G401 (cell line): ENCODE measurements around the gene BDH2. TPM values are rescaled to one million over a fixed set of nuclear protein-coding genes. Genes with fewer than 3 reads are reported as not detected.

Experiments used
- DNase-seq: peaks from one replicate; pipeline ENCODE4 v3.0.0-alpha.2; 2015; ENCODE audit warnings: low spot score
- in situ Hi-C: cut with HindIII; loops from 2 replicates; pipeline ENCODE4 v1.10.0; 2016; ENCODE audit warnings: low sequenced_read_pairs, mixed read lengths
- total RNA-seq: library from RNA; depleted of rRNA; stranded (reverse); fragments of >200 nt; shearing (Covaris generic); gene quantifications from 2 replicates; pipeline ENCODE4 v1.2.3, GENCODE V29; 2014

BDH2 gene
- total RNA-seq, 1 experiment from 2014 or later: 56.0 TPM

DNA sequence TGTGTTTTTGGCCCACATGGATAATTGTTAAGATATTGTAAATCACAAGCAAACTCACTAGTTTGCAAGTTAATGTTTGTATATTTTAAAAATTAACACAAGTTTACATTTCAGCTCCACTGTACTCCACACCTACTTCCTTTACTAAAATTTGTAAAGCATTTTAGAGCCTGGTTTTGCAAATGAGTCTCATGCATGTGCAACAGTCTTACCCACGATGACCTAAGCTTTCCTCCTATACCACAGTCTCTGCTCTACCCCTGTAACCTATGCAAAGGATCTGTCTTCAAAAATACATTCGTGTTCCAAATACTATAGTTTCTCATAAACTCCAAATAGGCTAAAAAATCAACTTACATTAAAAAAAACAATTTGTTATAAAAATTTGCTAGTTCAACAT, 10.2 kb downstream of the BDH2 start:
- DNase-seq: no peak
- in situ Hi-C loops: no loop called here

DNA sequence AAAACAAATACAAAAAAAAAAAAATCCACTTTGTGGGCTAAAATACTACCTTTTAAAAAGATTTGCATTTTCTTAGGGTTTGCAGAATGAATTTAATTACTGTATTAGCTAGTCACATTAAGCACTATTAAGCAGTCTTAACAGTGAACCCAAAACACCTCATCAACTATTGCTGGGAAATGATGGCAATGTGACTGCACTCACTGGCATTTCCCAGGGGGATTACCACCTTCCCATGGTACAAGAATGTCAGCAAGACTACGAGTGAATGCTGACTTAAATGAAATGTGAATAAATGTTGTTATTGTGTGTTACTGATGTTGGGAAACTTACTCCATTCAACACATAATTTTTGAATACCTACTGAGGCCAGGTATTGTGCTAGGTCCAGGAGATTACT, 13.1 kb downstream of the BDH2 start:
- in situ Hi-C loops: no loop called here
- no peak for DNase-seq

DNA sequence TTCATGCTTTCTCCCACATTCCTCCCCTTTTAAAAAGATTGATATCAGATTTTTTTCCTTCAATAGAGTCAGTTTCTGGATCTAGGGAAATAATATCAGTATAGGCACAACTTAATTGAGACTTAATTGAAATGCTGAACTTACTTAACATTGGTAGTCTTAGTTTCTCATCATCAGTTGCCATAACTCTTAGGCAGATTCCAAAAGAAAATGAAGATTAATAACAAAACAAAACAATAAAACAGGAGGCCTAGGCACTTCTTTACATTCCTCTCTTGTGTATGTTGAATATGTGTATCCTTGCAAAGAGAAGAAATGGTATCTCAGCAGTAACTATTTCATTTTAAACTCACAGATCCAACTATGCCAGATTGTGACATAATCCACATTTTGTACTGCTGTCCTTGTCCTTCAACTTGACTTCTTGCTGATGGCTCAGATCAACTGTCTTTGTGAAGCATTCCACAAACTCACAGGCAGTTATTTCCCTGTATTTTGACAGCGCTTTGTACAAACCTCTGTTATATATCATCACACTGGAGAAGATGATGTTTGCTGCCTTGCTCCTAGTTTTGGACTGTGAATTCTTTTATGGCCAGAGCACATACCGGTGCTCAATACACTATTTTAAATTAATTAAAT, 14.0 kb downstream of the BDH2 start:
- in situ Hi-C loops: no loop called here
- DNase-seq: no peak

DNA sequence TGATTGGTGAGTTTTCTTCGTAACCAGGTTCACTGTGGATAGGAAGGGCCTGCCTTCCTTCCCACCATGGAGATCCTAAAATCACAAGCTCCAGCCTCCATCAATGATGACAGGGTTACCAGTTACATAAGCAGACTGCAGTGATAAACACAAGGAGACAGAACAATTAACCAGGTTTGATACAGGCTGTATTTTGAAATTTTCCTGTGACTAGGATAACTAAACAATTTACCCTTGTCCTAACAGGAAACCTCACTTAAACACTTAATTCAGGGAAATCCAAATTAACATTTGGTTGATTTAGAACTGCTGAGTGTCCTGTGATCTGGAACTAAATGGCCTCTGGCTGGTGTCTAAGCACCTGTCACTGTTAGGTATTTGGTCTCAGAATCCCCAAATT, 20.0 kb downstream of the BDH2 start:
- in situ Hi-C loops: no loop called here
- DNase-seq: peak; percentile 75

DNA sequence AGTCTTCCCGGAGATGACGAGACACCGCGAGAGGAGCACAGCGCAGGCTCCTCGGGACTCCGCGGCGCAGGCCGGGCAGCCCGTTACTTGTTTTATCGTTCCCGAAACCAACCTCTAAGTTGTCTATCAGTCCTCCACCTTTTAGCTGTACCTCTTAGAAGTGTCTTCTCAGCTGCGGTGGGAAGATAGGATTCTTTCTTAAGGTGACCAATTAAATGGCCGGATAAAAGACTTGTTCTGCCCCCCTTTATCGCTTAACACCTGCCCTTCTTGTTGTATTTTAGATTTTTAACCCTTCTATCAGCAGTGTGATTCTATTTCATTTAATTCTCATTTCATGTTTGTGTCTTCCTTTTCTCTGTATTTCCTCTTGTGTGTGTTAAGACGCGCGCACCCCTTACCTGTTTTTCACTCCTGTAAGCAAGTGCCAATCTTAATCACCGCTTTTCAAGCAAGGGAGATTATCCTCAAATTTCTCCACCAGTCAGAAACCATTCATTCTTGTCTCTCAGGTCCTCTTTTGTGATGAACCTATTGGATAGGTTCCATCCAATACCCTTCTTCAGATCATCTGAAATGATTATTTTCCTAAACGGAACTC, 22.8 kb downstream of the BDH2 start, which contains the start of gene SLC9B2:
Gene SLC9B2 (minus strand): TSS at position 15 of the 601 bp plus-strand sequence. CDS start 9,211 bp downstream, outside the sequence.
- in situ Hi-C loops: no loop called here
- peak; percentile 75 for DNase-seq

DNA sequence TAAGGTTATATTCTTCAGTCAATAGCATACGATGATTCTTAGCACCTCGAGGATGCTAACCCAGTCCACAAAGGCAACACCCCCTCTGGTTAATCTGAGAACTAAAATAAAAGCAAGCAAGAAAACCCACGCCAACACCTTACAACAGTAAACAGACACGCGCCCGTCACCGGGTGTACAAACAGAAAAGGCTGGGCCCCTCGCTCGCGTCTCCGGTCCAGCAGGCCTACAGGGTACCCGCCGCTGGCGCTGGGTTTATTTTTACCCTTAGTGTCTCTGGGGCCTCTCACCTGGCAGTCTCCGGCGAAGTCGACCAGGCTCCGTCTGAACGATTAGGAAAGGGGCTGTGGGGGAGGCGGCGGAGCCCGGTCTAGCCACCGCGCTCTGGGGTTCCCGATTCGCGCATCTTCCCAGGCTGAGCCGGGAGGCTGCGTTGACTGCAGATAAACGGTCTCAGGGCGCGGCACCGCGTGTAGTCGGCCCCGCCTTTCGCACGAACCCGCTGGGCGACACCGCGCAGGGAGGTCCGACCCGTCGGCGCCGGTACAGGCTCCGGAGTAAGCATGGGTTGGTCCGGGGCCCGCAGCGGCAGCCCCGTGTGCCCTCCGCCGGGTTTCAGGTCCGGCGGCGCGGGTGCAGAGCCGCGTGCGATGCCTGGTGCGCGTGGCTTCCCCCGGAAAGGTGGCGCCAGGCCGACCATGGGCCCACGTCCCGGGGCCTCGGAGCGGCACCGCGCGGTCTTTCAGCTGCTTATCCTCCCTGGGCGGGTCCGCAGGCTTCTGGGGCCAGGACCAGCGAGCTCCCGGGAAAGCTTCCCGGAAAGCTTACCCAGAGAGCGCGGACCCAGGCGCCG, 23.5 kb downstream of the BDH2 start:
- in situ Hi-C loops: no loop called here

DNA sequence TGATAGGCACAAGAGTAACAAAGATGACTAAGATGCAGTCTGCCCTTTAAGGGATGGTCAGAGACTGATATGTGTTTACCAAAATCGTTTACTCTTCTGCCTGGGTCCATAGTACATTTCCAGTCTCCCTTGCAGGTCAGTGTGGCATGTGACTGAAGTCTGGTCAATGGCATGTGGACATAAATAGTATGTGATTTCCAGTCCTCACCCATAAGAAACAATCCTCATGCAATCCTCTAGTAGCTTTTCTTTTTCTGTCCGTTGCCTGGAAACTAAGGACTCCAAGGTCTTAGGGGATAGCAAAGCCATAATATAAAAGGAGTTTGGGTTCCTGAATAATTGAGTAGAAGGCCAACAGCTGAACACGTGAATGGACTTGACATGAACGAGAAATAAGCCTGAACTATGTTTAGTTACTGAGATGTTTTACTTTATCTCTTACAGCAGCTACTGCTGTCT, 24.2 kb downstream of the BDH2 start:
- peak; percentile 72 for DNase-seq
- in situ Hi-C loops: no loop called here

More for the DNA sequence above, 23.5 kb downstream of the BDH2 start:
- peak; percentile 74 for DNase-seq

DNA sequence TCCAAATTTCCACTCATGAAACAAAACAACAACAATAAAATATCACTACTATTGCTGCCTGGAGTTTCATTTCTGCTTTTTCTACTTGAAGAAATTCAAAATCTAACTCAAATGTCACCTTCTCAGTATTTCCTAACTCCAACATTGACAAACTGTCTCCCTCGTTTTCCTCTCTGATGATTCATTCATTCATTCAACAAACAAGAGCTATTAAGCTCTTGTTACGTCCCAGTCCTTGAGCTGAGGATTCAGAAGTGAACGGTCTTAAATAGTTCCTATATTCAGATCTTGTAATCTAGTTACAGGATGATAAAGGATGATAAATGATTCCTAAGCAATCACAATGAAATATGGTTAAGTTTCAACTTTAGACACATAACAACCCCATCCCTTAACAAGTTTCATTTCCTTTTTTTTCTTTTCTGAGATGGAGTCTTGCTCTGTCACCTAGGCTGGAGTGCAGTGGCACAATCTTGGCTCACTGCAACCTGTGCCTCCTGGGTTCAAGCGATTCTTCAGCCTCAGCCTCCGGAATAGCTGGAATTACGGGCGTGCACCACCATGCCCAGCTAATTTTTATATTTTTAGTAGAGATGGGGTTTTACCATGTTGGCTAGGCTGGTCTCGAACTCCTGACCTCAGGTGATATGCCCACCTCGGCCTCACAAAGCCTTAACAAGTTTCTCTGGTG, 24.7 kb downstream of the BDH2 start:
- DNase-seq: no peak

DNA sequence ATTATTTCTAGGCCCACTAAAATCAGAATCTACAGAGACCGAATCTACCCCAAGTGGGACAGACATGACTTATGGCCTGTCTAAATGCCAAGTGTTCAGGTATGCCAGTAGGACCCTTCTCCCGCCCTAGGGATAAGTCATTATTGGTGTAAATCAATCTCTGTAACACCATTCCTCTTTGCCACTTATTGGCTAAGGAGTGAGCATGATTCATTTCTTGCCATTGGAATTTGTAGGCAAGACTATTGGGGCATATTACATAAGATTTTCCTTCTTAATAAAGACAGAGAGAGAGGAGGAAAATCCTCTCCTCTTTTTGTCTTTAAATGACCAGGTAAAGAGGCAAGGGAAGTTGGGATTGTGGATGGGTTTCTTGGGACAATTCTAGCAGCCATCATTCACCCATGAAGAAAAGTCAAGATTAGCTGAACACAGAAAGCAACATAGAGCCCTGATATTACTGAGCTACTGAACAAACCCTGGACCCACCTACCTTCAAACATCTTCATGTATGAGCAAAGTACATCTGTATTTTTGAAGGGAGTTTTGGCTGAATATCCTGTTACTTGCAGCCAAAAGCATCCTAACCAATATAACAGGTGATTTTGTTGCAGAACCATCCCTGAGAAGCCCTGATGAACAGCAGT, 25.7 kb downstream of the BDH2 start:
- in situ Hi-C loops: no loop called here
- no peak for DNase-seq

More for the DNA sequence above, 24.7 kb downstream of the BDH2 start:
- in situ Hi-C loops: no loop called here

DNA sequence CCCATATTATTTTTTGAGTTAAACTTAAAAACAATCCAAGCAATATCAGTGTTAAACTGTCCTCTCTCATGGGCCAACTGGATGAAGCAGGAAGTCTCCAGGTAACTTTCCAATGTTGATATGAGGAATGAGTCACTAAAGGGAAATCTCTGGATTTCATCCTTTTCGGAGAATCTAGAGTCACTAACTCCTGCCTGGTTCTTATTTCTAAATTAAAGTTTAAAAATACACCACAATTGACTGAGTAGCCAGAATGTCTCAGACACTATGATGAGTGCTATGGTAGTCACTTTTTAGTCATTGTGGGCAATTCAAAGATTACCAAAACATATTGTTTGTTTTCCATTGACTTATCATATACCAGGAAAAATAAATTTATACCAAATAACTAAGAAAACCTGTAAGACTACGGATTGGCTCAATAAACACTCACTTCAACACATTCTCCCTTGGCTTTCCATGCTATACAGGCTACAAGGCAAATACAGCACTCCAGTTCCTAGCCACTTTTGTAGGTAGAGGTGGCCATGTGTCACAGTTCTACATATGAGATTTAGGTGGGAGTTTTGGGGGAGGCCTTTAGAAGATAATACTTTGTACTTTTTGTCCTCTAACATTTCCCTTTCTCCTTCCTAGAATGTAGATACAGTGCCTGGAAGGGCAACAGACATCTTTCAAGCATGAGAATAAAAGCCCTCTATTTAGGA, 31.6 kb downstream of the BDH2 start:
- in situ Hi-C loops: no loop called here
- DNase-seq: no peak

DNA sequence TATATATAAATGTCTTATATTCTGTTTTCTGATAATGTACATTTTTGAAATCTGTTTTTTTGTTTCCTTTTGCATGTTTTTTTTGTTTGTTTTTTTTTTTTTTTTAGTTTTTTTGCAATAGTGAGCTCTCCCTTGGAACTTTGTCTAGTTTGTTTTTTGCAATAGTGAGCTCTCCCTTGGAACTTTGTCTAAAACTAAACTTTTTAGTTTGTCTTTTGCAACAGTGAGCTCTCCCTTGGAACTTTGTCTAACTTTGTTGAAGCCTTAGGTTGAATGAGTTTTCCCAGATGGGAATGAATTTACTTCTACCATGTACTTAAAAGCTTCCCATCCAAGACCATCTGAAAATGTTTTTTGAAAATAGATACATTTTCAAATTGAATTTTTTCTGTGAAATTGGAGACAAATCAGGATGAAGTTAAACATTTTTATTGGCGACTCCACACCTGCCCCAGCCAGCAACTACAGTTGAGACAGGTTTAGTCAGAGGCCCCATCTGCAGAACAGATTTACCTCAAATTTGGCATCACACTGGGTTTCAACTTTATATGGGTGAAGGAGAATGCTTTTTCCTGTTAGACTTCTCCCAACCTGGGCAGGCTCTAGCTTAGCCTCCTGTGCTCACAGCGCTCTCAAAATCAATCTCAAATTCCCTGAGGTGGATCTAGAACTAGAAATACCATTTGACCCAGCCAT, 39.0 kb downstream of the BDH2 start:
- in situ Hi-C loops: no loop called here
- no peak for DNase-seq

DNA sequence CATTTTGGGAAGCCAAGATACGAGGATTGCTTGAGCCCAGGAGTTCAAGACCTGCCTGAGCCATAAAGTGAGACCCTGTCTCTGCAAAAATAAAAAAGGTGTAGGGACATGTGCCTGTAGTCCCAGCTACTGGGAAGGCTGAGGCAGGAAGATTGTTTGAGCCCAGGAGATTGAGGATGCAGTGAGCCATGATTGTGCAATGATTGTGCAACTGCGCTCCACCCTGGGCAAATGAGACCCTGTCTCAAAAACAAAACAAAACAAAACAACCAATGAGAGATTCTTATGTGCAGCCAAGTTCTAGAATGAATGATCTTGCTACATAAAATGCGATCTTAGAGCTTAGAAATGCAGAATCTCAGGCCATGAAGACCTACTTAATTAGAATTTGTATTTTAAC, 45.6 kb downstream of the BDH2 start:
- in situ Hi-C loops: no loop called here
- no peak for DNase-seq

DNA sequence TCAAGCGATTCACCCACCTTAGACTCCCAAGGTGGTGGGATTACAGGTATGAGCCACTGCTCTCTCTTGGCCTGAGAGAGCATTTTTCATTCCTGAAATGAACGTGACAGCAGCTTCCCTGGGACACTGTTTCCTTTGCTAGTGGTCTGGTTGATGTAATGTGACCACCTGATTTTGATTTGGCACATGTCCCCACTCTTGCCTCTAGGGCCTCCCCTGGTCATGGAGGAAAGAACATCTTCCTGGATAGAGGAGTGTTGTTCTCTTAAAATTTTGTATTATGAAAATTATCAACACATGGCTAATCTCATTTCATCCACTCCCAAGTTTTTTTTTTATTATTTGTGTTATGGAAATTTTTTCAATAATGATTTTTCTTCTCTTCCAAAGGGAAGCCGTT, 46.9 kb downstream of the BDH2 start:
- in situ Hi-C loops: no loop called here
- no peak for DNase-seq

DNA sequence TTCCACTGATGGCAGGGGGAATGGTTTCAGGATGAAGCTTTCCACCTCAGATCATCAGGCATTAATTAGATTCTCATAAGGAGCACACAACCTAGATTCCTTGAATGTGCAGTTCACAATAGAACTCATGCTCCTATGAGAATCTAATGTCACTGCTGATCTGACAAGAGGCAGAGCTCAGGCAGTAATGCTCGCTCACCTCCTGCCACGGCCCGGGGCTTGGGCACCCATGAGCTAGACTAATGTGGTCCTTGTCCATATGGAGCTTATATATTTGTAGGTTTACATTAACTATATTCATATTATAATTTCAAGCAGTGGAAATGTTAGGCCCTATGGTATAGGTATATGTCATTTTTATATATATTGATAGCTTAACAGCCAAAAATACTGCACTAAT, 47.5 kb downstream of the BDH2 start:
- DNase-seq: no peak
- in situ Hi-C loops: no loop called here

DNA sequence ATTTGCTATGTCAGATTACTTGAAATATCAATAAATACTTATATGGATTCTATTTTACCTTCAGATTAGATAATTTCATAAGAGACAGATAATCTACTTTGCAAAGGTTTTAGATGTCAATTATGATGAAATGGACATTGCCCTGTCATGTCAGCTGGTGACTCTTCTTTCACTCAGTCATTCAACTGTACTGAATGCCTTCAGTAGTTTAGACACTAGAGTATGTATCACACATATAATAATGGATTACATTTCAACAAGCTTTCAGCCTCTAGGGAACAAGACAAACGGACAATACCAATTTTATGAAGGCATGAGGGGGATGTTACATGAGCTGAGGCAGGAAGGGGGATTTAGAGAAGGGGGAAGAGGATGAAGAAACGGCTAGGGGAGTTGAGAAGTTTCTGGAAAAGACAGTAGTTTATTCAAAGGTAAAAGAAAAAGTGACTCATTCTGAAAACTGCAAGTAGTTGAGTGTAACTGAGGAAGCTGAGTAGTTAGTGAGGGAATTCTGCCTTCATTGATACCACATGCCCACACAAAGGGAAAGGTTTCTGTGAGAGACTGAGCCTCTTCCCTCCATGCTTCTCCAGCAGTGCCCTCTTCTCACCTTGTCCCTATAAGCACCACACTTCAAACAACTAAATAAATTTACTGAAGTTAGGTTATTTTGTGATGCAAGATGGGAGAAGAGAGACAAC, 48.7 kb downstream of the BDH2 start:
- in situ Hi-C loops: no loop called here
- DNase-seq: no peak

DNA sequence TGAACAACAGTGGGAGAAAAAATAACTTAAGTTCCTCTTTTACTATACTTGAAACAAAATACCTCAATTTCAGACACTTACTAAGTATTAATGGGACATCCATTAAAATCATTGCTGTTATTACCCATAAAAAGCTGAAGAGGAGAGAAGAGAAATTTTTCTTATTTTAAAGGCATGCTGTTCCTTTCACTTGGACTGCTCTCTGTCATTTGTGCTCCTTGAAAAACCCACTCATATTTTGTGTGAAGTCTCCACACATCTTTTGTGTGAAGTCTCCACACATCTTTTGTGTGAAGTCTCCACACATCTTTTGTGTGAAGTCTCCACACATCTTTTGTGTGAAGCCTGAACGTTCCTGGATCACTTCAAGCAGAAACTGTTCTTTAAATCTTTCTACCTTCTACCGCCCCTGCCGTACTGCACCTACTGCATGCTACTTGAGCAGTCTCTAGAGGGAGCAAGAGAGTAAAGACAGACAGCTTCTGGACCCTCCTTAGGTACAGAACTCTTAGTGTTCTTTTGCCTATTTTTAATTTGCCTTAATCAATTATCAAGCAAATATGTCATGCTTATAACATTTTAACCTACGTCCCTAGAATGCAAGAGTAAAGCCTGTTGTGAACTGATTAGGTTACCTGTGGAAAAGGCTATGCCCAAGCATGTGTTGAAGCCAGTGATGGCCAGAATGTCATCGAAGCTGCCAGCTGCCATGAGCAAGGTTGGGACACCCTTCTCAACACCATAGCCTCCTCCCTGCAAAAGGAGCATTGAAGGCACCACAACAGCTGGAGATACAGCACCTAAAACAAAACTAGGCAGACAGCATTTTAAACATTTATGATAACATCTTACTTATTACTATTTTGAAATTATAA, 53.0 kb downstream of the BDH2 start:
- DNase-seq: peak; percentile 64

More for the DNA sequence above, 53.0 kb downstream of the BDH2 start:
- in situ Hi-C loops: no loop called here
